CD1c-positive myeloid dendritic cell (primary cell): ENCODE results near the gene VPS26C.

Experiments
- DNase-seq: peaks from one replicate; pipeline ENCODE4 v3.0.0-alpha.2; 2016; ENCODE audit errors: extremely low spot score

The VPS26C gene

DNA sequence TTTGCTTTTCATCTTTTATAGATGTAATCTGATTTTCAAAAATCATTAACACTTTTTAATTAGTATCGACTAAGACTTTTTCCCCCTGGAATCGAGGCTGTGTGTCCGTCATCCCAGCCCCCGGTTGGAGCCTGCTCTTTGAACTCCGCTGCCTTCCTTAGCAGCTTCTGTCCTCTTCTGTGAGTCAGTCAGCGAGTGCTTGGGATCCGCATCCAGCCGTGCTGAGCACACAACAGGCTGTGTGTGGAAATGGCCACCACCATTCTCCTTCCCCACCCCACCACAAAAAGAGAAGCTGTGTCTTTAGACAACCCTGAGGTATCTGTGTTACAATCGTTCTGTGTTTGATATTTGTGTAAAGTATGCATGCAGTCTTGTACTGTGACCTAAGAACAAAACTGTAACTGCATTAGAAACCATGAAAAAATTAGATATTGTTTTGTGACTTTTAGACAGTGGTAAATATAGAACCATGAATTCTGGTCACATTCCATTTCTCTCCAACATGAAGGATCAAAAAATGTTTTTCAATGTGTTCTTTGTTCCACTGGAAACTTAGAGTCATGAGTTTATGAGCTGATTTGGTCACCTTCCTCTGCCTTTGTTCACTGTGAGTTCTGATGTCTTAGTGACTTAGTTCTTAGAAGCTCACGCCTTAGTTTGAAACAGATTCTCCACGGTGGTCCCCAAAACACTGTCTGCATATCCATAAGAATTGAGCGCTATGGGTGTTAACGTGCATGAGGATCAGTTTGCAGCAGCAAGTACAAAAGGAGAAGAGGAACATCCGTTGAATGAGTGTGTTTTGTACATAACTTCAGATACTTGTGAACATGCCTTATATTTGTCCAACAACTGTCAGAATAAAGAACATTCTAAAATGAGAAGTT lies 64.7 kb downstream of the VPS26C start:
- no peak for DNase-seq

DNA sequence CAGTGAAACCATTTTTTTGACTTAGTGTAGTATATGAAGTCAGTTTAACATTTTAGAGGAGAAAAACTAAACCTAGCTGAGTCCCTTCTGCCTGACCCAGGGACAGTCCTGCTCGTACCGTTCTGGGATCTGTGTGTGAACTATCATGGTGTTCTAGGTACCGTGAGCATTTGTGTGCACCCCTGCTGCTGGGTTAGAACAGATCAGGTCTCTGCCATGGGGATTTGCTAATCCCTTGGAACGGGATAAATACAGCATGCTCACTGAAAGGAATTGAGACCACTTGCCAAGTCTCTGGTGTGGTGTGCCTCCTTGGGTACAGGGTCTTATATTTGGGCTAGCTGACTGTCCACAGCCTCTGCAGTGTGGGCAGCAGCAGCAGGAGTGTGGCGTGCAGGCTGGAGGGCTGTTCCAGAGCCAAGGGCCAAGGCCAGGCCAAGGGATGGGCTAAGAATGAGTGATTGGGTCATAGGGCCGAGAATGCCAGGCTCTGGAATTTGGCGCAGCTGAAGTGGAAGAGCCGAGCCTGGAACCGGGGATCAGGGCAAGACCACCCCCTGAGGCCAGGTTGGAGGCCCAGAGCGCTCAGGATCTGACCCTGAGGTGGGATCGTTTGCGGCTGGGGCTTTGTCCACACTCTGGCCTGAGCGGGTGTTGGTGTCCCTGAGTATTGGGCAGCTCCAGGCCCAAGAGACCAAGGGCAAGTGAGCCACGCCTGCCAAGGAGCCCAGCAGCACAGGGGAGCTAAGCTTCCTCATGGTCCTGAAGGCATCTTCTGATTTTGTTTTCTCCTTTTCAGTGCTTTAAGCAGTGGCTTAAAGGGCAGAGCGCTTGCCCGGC lies 66.3 kb downstream of the VPS26C start:
- no peak for DNase-seq

DNA sequence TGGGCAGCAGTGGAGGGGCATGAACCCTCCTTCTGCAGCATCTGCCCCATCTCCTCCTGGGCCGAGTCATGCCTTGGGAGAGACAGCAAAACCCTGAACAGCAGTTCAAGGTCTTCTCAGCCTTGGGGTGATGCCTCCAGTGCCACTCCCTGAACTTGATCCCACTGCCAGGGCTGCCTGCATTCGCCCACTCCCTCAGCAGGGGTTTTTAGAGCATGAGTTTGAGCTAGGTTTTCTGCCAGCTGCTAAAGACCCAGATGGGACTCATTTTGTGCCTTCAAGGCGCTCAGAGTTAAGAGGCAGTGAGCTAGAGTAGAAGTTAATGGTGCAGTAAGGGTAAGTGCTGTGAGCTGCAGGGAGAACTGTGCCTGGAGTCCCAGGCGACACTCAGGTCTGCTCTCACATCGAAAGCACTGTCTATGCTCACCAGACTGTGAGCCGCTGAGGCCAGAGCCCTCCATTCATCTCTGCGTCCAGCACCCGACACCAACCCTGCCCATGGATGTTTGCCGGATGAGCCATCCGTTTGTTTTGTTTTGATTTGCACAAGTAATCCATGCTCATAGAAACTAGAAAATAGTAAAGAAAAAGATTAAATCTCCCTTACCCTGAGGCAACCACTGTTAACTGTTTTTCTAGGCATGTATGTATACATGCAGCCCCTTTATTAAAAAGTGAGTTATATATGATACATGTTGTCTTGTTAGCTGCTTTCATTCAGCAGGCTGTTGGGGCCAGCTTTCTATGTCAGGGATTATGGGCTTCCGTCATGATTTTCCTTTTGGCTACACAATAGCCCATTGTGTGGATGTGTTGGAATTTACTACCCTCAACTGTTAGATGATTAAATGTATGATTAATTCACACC lies 67.8 kb downstream of the VPS26C start:
- DNase-seq = no peak

DNA sequence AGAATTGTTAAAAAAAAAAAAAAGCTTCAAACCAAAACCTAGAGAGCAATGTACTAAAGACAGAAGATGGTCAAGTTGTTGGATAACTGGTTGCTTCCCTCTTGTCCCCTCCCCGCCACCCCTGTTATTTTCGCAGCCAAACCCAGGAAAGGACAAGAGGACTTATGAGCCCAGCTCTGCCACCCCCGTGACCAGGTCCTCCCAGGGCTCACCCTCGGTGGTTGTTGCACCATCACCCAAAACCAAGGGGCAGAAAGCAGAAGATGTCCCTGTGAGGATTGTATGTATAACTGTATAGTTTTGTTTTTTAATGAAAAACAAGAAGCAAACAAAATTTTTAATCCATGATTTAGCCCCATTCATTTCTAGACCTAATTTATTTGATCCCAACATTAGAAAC lies 69.4 kb downstream of the VPS26C start:
- no peak for DNase-seq

DNA sequence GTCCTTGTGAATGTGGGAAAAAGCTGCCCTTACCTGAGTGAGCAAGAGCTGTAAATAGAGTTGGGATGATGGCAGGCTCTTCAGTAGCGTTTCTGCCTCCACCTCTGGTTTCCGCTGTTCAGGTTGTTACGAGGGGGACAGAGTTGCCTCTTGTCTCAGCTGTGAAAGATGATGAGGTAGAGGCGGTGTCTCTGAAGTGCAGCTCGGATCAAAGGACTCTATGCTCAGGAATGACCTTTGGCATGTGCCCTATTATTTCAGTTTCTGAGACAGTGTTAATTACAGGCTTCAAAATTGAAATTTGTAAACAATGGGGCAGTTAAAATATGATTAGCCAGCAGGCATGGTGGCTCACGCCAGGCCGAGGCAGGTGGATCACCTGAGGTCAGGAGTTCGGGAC lies 70.3 kb downstream of the VPS26C start:
- no peak for DNase-seq

DNA sequence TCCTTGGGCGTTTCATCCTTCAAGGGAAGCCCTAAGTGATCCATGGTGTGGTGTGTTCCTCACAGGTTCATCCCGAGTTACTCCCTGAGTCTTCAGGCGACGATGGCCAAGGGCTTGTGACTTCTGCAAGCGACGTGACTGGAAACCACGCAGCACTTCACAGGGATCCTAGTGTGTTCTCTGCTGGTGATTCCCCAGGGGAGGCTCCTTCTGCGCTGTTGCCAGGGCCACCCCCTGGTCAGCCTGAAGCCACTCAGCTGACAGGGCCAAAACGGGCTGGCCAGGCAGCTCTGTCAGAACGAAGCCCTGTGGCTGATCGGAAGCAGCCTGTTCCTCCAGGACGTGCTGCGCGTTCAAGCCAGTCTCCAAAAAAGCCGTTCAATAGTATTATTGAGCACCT lies 71.5 kb downstream of the VPS26C start:
- DNase-seq = no peak

DNA sequence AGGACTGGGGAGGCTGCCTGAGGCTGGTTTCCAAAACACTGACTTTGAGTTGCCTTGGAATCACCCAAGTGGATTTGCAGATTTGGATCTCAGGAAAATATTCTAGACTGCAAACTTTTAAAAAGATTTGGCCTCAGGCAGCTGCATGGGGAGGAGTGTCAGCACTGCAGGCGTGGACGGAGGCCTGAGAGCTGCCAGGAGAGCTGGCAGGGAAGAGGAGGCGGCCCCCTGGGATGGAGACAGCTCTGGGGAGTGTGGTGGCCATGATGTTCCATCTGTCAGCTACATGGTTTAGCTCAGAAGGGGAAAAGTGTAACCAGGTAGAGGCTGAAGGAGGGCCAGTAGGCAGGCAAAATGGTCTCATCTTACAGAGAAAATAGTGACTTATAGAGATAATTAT lies 72.1 kb downstream of the VPS26C start:
- DNase-seq = no peak

DNA sequence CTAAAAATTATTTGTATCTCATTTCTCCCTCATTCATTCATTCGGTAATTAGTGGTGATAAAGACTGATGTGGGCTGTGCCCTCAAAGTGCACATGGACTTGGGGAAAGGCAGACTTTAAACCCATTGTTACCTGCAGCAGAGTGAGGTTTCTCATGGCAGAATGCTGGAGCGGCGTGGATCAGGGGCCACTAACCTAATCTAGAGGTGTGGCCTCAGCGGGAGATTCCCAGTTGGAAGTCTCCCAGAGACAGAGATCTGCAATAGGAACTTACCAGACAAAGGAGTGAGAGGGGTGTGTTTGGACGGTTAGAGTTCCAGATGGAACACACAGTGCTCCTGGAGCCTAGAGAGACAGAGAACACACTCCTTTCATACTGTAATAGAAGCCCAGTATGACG lies 73.5 kb downstream of the VPS26C start:
- DNase-seq = no peak

DNA sequence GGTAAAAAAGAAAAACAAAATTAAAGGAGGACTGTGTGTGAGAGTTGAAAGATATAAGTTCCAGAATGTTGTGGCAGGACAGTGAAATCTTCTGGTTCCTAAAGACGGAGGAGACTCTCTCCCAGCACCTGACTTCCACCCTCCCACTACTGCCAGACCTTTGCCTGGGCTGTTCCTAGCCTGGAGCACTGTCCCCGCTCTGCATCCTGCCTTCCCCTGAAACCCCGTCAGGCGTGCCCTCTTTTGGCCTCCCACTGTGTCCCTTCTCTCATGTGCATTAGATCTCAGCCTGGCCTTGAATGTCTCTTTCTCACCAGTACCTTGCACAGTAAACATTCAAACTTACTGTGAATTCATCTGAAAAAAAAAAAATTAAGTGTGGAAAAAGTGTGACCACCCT lies 74.1 kb downstream of the VPS26C start:
- no peak for DNase-seq

DNA sequence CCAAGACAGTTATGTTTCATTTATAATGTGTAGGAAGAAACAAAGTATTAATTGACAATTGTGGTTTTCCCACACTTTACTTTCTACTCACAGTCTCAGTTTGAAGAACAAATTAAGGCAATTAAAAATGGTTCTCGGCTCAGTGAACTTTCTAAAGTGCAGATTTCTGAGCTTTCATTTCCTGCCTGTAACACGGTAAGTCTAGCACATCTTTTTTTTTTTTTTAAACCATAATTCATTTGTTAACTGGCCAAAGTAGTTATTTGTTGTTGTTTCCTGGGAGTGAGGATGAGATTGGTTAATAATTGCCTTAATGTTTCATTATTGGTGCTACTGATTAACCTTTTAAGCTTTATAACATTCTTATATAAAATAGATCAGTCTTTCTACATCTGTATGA lies 75.1 kb downstream of the VPS26C start:
- DNase-seq = no peak

DNA sequence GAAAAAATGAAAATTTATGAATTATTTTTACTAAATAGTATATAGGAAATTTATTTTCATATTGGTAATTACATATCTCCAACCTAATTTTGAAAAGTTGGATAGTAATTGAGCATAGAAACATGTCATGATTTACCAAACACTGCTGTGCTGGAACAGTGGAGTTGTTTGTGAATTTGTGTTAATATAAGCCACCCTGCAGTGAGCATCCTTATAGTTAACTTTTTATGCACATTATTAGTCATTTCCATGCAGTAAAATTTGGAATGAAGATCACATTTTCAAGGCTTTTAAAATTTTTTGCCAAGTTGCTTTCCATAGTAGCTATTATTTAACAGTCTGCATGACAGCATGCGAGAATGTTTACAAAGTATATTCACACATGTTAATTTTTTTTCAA lies 78.3 kb downstream of the VPS26C start:
- no peak for DNase-seq

DNA sequence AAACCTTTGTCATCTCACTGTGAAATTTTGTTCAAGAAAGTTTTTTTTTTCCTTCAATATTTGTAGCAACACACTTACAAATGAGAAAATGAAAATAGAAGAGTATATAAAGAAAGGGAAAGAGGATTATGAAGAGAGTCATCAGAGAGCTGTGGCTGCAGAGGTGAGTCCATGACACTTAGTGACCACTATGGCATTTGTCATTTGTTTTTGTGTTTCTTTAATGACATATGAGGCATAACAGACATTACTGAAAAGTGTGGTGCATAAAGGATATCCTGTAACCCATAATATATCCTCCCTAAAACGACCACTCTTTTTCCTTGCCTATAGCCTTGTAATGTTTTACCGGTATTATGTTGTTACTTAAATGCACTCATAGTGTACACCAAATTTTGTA lies 80.2 kb downstream of the VPS26C start:
- DNase-seq = no peak

DNA sequence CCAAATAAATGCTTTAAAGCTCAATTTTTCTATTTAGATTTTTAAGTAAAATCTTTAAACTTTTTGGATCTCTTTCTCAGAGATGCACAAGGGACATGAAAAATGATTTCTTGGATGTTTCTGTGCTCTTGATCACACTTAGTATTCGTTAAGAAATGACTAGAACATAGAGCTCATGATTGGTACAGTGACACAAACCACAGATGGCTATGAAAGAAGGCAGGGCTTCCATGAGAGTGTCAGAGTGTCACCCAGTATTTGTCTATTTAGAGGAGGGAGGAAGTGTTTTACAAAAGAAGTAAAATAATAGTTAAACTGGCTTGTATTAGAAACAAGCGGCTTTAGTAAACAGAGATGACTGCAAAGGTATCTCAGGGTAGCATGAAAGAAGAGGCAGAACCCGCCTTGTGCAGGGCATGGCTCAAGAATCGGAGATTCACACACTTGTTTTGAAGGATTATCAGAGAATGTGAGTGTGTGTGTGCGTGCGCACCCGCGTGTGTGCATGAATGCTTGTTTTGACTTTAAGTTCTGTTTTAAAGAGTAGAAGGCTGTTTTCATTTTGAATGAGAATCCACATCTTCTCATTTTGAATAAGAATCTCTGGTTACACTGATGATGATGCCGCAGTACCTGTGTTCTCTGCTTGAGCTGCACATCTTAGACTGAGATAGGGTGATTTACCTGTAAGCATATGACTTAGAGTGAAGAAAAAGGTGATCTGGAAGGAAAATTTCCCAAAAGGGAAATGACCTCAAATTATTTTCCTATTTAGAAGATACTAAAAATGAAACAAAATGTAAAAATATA lies 82.1 kb downstream of the VPS26C start:
- no peak for DNase-seq

DNA sequence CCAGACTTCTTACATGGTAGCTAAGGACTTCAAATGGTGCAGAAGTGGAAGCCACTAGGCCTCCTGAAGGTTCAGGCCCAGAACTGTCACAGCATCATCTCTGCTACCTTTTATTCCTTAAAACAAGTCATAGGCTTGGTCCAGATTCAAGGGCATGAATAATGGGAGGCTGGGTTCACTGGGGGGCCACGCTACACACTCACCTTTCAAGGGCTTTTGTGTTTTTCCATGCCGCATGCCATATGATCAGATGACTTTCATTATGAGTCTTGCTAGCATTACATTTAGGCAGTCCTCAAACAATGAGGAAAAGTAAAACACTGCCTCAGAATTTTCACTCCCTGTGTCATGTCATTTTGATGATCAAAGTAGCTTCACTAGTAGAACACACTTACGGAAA lies 83.4 kb downstream of the VPS26C start:
- DNase-seq = no peak

DNA sequence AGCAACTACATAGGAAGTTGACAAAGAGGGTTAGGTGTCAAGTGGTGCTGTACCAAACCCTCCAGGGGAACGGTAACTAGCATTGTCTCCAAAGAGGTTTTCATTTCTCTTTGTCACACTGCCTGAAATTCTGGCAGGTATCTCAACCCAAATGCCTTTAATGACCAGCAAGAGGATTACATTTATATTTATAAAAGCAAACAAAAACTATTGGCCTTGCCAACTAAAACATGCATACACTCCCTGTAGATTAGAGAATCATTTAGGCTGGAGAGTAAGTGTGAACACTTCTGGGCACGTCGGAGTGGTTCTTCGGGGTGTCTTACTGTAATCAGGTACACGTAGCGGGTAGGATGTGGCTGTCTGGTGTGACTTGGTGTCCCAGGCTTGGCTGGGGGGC lies 84.9 kb downstream of the VPS26C start:
- no peak for DNase-seq

DNA sequence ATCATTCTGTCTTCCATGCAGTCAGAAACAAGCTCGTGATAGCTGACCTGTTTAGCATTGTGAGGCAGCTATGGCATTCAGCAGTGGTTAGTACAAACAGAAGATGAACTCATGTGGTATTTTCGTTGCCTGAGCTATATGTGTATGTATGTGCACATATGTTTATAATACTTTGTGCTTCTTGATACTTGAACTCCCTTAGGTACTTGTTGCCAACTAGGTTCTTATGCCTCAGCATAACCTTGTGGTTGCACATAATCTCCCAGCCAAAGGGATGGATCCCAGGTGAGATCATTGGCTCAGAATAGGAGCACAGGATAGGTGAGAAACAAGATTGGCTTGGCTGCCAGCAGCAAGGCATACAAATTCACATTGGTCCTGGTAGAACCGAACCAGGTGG lies 86.1 kb downstream of the VPS26C start:
- DNase-seq = no peak

DNA sequence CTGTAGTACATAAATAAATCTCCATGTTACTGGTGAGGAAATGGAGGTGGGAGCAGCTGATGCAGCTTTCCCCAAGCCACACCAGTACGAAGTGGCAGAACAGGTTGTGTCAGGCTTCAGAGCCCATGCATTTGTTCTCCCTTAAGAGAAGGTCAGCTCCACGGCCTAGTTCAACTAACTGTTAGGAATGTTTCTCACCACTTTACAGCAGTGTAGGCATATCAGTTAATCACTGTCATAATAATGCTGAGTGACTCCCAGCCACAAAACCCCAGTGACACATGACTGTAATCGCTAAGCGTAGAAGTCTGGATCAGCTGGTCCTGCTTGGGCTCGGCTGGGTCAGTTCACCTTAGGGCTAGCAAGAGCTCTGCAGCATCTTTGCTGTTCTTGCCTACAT lies 90.4 kb downstream of the VPS26C start:
- DNase-seq = no peak
